ENCODE data around the gene KDM6B.

Gene KDM6B

GRCh38 chr17:7841915-7842379 lies 7.9 kb downstream of the KDM6B start (continued):
- TF ChIP-seq PRDM2 (tag by site-specific recombination; IDR thresholded peaks at IDR 0.05; ENCODE audit: borderline replicate concordance) (no peak), KLF17 (tag by site-specific recombination; IDR thresholded peaks at IDR 0.05) (no peak; the same call in 1 of the 2 replicates), ZNF175 (tag by site-specific recombination; IDR thresholded peaks at IDR 0.05) (no peak), SETDB1 (IDR thresholded peaks at IDR 0.05; ENCODE audit: insufficient read length, low read length) (no peak), ZNF530 (tag by site-specific recombination; IDR thresholded peaks at IDR 0.05; ENCODE audit: low read depth) (no peak), ZNF660 (tag by site-specific recombination; IDR thresholded peaks at IDR 0.05) (peak; percentile 70), ZNF610 (tag by site-specific recombination; IDR thresholded peaks at IDR 0.05; ENCODE audit: borderline replicate concordance) (no peak), TRIM28 (IDR thresholded peaks at IDR 0.05; ENCODE audit: borderline replicate concordance, low read length) (no peak), ZNF140 (tag by site-specific recombination; IDR thresholded peaks at IDR 0.05) (no peak), ZNF514 (tag by site-specific recombination; IDR thresholded peaks at IDR 0.05) (no peak), ZNF521 (tag by site-specific recombination; IDR thresholded peaks at IDR 0.05) (no peak), KLF1 (tag by site-specific recombination; IDR thresholded peaks at IDR 0.05) (no peak), ZNF239 (tag by site-specific recombination; IDR thresholded peaks at IDR 0.05) (no peak), TSHZ1 (tag by site-specific recombination; IDR thresholded peaks at IDR 0.05; ENCODE audit: borderline replicate concordance) (no peak; the same call in 1 of the 2 replicates), ZNF48 (tag by site-specific recombination; IDR thresholded peaks at IDR 0.05) (no peak), ZNF785 (tag by site-specific recombination; IDR thresholded peaks at IDR 0.05) (no peak), ZNF169 (tag by site-specific recombination; IDR thresholded peaks at IDR 0.05) (no peak), ZBTB48 (tag by site-specific recombination; IDR thresholded peaks at IDR 0.05) (peak; percentile 10; the same call in 1 of the 2 replicates), ZNF354C (tag by site-specific recombination; IDR thresholded peaks at IDR 0.05; ENCODE audit: borderline replicate concordance, low read depth) (no peak), ZFP41 (tag by site-specific recombination; IDR thresholded peaks at IDR 0.05; ENCODE audit: borderline replicate concordance) (no peak), ZNF585B (tag by site-specific recombination; IDR thresholded peaks at IDR 0.05) (no peak)
- TF ChIP-seq, protein P1, sequence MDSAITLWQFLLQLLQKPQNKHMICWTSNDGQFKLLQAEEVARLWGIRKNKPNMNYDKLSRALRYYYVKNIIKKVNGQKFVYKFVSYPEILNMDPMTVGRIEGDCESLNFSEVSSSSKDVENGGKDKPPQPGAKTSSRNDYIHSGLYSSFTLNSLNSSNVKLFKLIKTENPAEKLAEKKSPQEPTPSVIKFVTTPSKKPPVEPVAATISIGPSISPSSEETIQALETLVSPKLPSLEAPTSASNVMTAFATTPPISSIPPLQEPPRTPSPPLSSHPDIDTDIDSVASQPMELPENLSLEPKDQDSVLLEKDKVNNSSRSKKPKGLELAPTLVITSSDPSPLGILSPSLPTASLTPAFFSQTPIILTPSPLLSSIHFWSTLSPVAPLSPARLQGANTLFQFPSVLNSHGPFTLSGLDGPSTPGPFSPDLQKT (IDR thresholded peaks at IDR 0.05; ENCODE audit: borderline replicate concordance, low read depth, low read length): no peak
- TF ChIP-seq, protein P2, sequence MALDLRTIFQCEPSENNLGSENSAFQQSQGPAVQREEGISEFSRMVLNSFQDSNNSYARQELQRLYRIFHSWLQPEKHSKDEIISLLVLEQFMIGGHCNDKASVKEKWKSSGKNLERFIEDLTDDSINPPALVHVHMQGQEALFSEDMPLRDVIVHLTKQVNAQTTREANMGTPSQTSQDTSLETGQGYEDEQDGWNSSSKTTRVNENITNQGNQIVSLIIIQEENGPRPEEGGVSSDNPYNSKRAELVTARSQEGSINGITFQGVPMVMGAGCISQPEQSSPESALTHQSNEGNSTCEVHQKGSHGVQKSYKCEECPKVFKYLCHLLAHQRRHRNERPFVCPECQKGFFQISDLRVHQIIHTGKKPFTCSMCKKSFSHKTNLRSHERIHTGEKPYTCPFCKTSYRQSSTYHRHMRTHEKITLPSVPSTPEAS (tag by site-specific recombination; IDR thresholded peaks at IDR 0.05): no peak
- TF ChIP-seq, protein P3, sequence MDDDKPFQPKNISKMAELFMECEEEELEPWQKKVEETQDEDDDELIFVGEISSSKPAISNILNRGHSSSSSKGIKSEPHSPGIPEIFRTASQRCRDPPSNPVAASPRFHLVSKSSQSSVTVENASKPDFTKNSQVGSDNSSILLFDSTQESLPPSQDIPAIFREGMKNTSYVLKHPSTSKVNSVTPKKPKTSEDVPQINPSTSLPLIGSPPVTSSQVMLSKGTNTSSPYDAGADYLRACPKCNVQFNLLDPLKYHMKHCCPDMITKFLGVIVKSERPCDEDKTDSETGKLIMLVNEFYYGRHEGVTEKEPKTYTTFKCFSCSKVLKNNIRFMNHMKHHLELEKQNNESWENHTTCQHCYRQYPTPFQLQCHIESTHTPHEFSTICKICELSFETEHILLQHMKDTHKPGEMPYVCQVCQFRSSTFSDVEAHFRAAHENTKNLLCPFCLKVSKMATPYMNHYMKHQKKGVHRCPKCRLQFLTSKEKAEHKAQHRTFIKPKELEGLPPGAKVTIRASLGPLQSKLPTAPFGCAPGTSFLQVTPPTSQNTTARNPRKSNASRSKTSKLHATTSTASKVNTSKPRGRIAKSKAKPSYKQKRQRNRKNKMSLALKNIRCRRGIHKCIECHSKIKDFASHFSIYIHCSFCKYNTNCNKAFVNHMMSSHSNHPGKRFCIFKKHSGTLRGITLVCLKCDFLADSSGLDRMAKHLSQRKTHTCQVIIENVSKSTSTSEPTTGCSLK (tag by site-specific recombination; IDR thresholded peaks at IDR 0.05): no peak
